Measurements from ENCODE around the gene PTGER2. TPM values are rescaled to one million over a fixed set of nuclear protein-coding genes. Genes with fewer than 3 reads are reported as not detected.

The PTGER2 gene
- total RNA-seq, 3 donors from 2014 or later = 1.8 to 5.9 (median 4.9) TPM

DNA sequence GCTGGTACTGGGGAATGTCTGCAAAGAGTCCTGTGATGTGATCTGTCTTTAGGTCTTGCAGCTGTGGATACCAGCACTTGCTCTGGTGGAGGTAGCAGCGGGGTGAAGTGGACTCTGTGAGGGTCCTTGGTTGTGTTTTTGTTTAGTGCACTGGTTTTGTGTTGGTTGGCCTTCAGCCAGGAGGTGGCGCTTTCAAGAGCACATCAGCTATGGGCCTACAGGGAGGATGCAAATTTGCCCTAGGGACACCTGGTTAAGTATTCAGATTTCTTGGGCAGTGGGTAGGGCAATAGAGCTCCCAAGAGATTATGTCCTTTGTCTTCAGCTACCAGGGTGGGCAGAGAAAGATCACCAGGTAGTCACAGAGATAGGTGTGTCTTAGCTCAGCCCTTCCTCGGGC, 63.8 kb downstream of the PTGER2 start:
- H3K27ac ChIP-seq = no peak overlapping the region
- H3K4me1 ChIP-seq = no peaks in the 10 kb centered on the region
- no peaks in the 10 kb centered on the region for H3K36me3 ChIP-seq
- no peak for DNase-seq (ENCODE audit: low spot score in 2 of 2)
- intact Hi-C loops (cut with DNase I; ENCODE audit: low total_unique reads) = no loop called here
- H3K9me3 ChIP-seq = no peaks in the 10 kb centered on the region
- no peaks in the 10 kb centered on the region for H3K27me3 ChIP-seq
- TF ChIP-seq POLR2AphosphoS5 (IDR thresholded peaks at IDR 0.05) (no peak), POLR2A (IDR thresholded peaks at IDR 0.05) (no peak)
- TF ChIP-seq, protein P1, sequence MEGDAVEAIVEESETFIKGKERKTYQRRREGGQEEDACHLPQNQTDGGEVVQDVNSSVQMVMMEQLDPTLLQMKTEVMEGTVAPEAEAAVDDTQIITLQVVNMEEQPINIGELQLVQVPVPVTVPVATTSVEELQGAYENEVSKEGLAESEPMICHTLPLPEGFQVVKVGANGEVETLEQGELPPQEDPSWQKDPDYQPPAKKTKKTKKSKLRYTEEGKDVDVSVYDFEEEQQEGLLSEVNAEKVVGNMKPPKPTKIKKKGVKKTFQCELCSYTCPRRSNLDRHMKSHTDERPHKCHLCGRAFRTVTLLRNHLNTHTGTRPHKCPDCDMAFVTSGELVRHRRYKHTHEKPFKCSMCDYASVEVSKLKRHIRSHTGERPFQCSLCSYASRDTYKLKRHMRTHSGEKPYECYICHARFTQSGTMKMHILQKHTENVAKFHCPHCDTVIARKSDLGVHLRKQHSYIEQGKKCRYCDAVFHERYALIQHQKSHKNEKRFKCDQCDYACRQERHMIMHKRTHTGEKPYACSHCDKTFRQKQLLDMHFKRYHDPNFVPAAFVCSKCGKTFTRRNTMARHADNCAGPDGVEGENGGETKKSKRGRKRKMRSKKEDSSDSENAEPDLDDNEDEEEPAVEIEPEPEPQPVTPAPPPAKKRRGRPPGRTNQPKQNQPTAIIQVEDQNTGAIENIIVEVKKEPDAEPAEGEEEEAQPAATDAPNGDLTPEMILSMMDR (IDR thresholded peaks at IDR 0.05) = no peak
- H3K4me3 ChIP-seq = no peak overlapping the region

Other genes starting within 250 kb of the PTGER2 start
- 10 to 100 TPM; 10.9 to 30.8 (median 14.2) TPM for gene NID2, start 245.3 kb upstream of the PTGER2 start, total RNA-seq
- 1 to 10 TPM; 1.2 to 3.2 (median 1.3) TPM for gene PTGDR, start 46.6 kb upstream of the PTGER2 start, total RNA-seq
- 10 to 100 TPM; 11.5 to 18.3 (median 13.1) TPM for gene TXNDC16, start 238.2 kb downstream of the PTGER2 start, total RNA-seq
- gene GPR137C, start 238.5 kb downstream of the PTGER2 start, total RNA-seq = 1 to 10 TPM in 1 of 3 donors, under 1 TPM in 2; 0.33 to 1.2 (median 0.80) TPM